Stomach smooth muscle (tissue), 2 donors: ENCODE data around the gene EXOSC7.

ENCODE experiments used
- H3K27ac ChIP-seq: one replicate; pipeline ENCODE4 v1.7.0; 2013; ENCODE audit warnings: mild to moderate bottlenecking, low read length, inconsistent platforms
- H3K27me3 ChIP-seq, 2 donors: one replicate each; pipeline ENCODE4 v1.7.0; 2013; ENCODE audit warnings: low read length in 2 of 2; ENCODE audit not compliant: insufficient read depth in 2 of 2, control insufficient read depth in 1 of 2
- H3K36me3 ChIP-seq, 2 donors: one replicate each; pipeline ENCODE4 v1.7.0; 2013; ENCODE audit warnings: low read length in 2 of 2; ENCODE audit not compliant: control insufficient read depth in 2 of 2, insufficient read depth in 2 of 2
- H3K4me1 ChIP-seq: one replicate; pipeline ENCODE4 v1.7.0; 2013; ENCODE audit warnings: low read length; ENCODE audit not compliant: control insufficient read depth, insufficient read depth
- H3K4me3 ChIP-seq, 2 donors: one replicate each; pipeline ENCODE4 v1.7.0; 2013; ENCODE audit warnings: low read length in 2 of 2
- H3K9ac ChIP-seq, 2 donors: one replicate each; pipeline ENCODE4 v1.7.0; 2013; ENCODE audit warnings: low read length in 2 of 2, mild to moderate bottlenecking in 1 of 2
- H3K9me3 ChIP-seq, 2 donors: one replicate each; pipeline ENCODE4 v1.7.0; 2013; ENCODE audit warnings: low read length in 2 of 2; ENCODE audit not compliant: control insufficient read depth in 2 of 2
- donor health status: healthy.
- donor health status: Pancreatic carcinoma.

Gene EXOSC7

DNA sequence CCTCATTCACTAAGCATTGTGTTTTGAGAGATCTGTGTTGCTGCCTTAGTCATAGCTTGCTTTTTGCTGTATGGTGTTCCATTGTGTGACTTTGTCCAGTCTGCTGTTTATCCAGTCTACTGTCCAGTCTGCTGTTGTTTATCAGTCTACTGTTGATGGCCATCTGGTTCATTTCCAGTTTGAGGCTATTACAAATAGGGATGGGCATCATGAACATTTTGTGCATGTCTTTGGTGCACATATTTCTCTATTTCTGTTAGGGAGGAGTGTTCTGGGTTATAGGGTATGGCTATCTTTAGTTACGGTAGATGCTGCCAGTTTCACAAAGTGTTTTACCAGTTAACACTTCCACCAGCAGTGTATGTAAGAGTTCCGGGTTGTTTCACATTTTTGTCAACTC is 27.8 kb downstream of the EXOSC7 start:
- Histone ChIP-seq H3K9me3 (no peaks in the 10 kb centered on the region), H3K4me3 (no peak overlapping the region), H3K4me1 (no peaks in the 10 kb centered on the region), H3K27ac (no peak overlapping the region), H3K27me3 (no peaks in the 10 kb centered on the region), H3K9ac (no peak overlapping the region), H3K36me3 (peaks cover 42 to 54% of the 10 kb centered on the region in 2 donors)

DNA sequence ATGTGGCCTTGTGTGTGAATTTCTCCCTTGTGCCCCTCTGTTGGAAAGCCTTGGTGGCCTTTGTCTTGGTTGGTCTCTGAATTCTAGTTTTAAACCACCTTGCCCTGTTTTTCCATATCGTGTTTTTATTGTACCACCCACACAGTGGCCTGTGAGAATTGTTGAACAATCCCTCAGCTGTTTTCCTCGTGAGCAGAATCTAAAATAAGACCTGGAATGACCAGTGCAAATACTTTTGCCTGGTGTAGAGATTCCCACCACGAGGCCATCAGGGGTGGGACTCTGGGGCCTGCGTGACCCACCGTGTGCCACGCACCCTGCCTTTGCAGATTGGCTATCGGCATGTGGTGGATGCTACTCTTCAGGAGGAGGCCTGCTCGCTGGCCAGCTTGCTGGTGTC is 31.0 kb downstream of the EXOSC7 start:
- Histone ChIP-seq H3K9ac (no peak overlapping the region), H3K4me3 (no peak overlapping the region), H3K27ac (no peak overlapping the region), H3K27me3 (no peaks in the 10 kb centered on the region), H3K4me1 (peaks cover 17% of the 10 kb centered on the region), H3K36me3 (peaks cover 30 to 32% of the 10 kb centered on the region in 2 donors), H3K9me3 (no peaks in the 10 kb centered on the region)

DNA sequence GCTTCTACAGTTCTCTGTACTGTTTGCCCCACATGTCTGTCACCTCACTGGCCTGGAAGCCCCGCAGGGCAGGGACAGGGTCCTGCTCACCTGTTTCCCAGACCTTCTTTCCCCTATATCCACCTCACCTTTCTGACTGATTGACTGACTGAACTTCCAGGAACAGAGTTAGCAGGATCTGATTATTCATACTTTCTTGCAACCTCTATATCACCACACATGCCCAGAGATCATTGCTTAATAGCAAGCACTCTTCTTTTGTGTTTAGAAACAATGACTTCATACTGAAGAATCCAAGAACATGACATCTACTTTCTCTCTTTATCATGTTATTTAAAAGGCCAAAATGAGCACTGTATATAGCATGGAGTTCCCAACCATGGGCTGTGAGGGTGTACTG is 32.1 kb downstream of the EXOSC7 start:
- Histone ChIP-seq H3K27ac (no peak overlapping the region), H3K9me3 (no peaks in the 10 kb centered on the region), H3K4me3 (no peak overlapping the region), H3K36me3 (peaks cover 26 to 36% of the 10 kb centered on the region in 2 donors), H3K9ac (no peak overlapping the region), H3K4me1 (peaks cover 27% of the 10 kb centered on the region), H3K27me3 (no peaks in the 10 kb centered on the region)

DNA sequence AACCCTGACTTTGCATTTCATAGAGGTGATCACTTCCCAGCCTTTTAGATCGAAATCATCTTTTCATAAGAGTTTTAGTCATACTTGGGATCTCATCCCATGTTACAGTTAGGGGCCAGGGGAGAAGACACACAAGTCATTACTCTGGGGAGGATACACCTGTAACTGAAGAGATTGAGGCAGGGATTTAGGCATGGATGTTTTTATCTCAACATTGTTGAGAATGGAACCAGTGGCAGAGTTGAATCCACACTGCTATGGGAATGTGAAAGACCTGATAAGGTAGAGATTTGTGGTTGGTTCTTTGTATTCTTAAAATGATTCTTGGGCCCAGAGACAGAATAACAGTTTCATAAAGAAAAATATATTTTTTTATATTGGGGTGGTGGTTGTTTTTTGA is 33.8 kb downstream of the EXOSC7 start:
- Histone ChIP-seq H3K9me3 (no peaks in the 10 kb centered on the region), H3K27ac (peak overlapping the region; percentile 86), H3K4me3 (no peak overlapping the region), H3K9ac (no peak overlapping the region), H3K36me3 (peaks cover 24 to 28% of the 10 kb centered on the region in 2 donors), H3K4me1 (peaks cover 28% of the 10 kb centered on the region), H3K27me3 (no peaks in the 10 kb centered on the region)

DNA sequence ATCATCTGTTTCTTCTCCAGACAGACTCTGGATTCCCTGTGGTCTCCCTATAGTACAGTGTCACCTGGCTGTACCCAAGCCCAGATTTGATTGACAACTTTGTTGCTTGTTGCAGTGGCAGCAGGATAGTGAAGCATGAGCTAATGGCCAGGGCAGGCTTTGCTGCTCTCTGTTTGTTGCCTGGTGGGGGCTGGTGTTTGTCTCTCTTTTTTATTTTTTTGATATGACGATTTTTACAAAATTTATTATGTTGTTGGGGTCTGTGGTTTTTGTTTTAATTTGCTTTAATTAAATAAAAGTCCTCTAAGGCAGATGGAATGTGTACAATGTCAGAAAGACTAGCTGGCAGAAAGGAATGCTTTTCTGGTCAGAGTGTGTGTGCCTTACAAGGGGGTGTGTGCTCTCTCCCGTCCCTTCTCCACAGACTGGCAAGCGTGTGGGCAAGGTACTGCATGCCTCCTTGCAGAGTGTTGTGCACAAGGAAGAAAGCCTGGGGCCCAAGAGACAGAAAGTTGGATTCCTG is 34.8 kb downstream of the EXOSC7 start:
- H3K4me1 ChIP-seq = peaks cover 28% of the 10 kb centered on the region
- no peaks in the 10 kb centered on the region for H3K9me3 ChIP-seq
- peak overlapping the region; percentile 86 for H3K27ac ChIP-seq
- peaks cover 19 to 21% of the 10 kb centered on the region in 2 donors for H3K36me3 ChIP-seq
- H3K9ac ChIP-seq = no peak overlapping the region
- no peaks in the 10 kb centered on the region for H3K27me3 ChIP-seq
- no peak overlapping the region for H3K4me3 ChIP-seq

DNA sequence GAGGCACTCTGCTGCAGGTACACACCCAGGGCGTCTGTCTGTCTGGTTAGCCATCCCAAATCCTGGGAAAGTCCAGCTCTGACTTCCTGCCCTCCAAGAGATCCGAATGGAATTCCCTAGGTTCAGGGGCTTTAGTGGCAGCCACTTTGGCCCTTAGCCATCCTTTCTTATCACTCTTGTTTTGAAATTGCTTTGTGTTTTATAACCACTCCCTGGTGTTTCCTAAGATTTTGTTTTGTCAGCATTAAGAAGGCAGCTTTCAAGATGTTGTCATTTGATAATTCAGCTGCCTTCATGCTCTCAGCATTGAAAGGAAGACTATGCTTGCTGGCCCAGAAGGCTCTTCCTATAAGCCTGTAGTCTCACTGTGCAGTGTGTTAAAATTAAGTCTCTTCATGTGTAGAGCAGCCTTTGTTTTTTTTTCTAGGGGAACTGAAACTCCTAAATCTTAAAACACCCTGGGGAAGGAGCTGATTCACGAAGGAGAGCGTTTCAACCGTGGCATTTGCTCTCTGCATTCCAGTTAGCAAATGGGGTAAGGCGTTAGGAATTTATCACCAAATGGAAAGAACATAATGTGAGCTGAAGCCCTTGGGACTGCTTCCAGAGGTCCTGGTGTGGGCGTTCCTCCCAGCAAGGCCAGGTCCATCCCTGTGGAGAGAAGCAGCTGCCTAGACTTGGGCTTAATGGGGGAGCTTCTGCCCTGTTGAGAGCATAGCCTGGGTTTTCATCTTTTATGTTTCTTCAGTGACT is 35.9 kb downstream of the EXOSC7 start:
- Histone ChIP-seq H3K36me3 (peaks cover 18 to 22% of the 10 kb centered on the region in 2 donors), H3K27ac (peak overlapping the region; percentile 86), H3K9me3 (no peaks in the 10 kb centered on the region), H3K4me3 (peak overlapping the region; percentile 20 to 44), H3K4me1 (peaks cover 28% of the 10 kb centered on the region), H3K9ac (peak overlapping the region in 1 of 2 donors; percentile 64), H3K27me3 (no peaks in the 10 kb centered on the region)

DNA sequence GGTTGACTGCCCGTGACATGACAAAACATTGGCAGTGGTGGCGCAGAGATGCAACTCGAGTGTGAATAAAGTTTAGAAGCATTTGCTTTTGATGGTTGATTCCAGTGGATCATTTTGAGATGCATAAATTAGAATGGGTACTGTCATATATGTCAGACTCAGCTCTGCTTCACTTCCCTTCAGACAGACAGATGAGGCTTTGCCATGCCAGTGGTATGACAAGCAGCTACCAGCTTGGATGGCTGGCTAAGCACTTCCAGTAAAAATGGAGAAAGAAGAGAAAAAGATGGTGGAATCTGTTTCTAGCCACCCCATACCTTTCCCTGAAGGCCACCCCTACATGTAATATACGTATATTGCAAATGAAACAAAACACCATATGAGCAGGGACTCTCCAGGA is 36.5 kb downstream of the EXOSC7 start:
- Histone ChIP-seq H3K9me3 (no peaks in the 10 kb centered on the region), H3K4me3 (peak overlapping the region; percentile 20 to 44), H3K36me3 (peaks cover 14 to 17% of the 10 kb centered on the region in 2 donors), H3K9ac (no peak overlapping the region), H3K4me1 (peaks cover 28% of the 10 kb centered on the region), H3K27me3 (no peaks in the 10 kb centered on the region), H3K27ac (peak overlapping the region; percentile 86)

DNA sequence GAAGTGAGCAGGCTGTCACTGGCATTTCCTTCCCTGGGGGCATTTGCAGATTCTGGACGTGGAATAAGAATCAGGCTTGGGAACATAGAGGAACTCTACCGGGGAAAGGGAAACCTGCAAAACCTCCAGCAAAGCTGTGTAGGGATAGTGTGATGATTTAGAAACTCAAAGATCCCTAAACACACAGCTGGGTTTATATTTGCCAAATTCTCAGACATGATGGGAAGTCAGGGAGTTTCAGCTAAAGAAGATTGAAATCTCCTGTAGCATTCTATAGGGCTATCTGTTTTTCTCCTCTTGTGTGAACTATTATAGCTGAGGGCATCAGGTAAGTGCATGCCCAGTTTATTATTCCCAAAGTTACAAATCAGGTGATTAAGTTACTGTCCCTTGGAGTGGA is 40.9 kb downstream of the EXOSC7 start:
- no peaks in the 10 kb centered on the region for H3K9me3 ChIP-seq
- no peaks in the 10 kb centered on the region for H3K27me3 ChIP-seq
- peaks cover 5 to 8% of the 10 kb centered on the region in 2 donors for H3K36me3 ChIP-seq
- H3K4me3 ChIP-seq = no peak overlapping the region
- H3K27ac ChIP-seq = no peak overlapping the region
- no peak overlapping the region for H3K9ac ChIP-seq
- peaks cover 18% of the 10 kb centered on the region for H3K4me1 ChIP-seq

DNA sequence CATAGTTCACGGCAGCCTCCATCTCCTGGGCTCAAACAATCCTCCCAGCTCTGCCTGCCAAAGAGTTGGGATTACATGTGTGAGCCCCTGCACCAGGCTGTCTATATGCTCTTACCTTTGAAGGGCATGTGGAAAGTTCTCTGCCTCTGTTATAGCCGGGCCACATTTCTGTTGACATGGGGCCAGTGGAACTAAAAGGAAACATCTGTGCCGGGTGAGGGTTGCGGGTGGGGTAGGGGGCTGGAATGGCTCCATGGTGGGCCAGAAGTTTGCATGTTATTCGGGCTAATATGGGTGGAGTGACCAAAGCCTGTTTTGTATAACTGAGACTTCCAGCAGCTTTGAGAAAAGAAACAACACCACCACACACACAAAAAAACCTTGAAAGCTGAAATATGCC is 41.8 kb downstream of the EXOSC7 start:
- H3K27ac ChIP-seq = no peak overlapping the region
- no peak overlapping the region for H3K4me3 ChIP-seq
- H3K9me3 ChIP-seq = no peaks in the 10 kb centered on the region
- peaks cover 0 to 8% of the 10 kb centered on the region in 2 donors for H3K36me3 ChIP-seq
- H3K27me3 ChIP-seq = no peaks in the 10 kb centered on the region
- peaks cover 9% of the 10 kb centered on the region for H3K4me1 ChIP-seq
- no peak overlapping the region for H3K9ac ChIP-seq

DNA sequence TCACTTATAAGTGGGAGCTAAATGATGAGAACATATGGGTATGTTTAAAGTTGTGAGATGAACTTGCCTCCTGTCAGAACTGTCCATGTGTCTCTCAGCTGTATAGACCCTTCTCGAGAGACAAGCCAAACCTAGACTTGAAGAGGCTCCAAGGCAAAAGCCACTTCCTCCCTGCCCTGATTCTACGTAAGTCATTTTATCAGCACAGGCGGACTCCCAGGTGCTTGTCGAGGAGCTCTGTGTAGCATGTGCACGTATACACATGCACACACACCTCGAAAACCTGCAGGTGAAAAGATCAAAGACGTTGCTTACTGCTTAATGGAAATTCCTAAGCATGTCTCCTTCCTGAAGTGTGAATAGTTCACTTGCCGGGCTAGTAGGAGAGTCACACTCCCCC is 44.5 kb downstream of the EXOSC7 start:
- Histone ChIP-seq H3K9me3 (no peaks in the 10 kb centered on the region), H3K9ac (no peak overlapping the region), H3K27ac (peak overlapping the region; percentile 46), H3K27me3 (no peaks in the 10 kb centered on the region), H3K4me3 (no peak overlapping the region), H3K36me3 (peaks cover 0 to 3% of the 10 kb centered on the region in 2 donors), H3K4me1 (peaks cover 15% of the 10 kb centered on the region)
